H1 (cell line): Measurements from ENCODE around the gene HDAC7. TPM values are rescaled to one million over a fixed set of nuclear protein-coding genes. Genes with fewer than 3 reads are reported as not detected.

Source experiments
- CTCF ChIA-PET: fragments of 300-600 bp; sonication (Branson Sonifier 250); formaldehyde crosslinking; loops from one replicate; lab custom pipeline; 2021; ENCODE audit not compliant: partially characterized antibody; lab: Charles Lee
- POLR2A ChIA-PET: fragments of 300-600 bp; sonication (Branson Sonifier 250); formaldehyde crosslinking; loops from one replicate; lab custom pipeline; 2021; ENCODE audit warnings: inconsistent platforms; ENCODE audit not compliant: partially characterized antibody; lab: Charles Lee
- DNase-seq, 2 experiments: peaks; one replicate each; pipeline versions ENCODE4 v3.0.0 to v3.0.0-alpha.2; 2010 to 2022; ENCODE audit warnings: low spot score in 2 of 2, low read depth in 1 of 2, mixed read lengths in 1 of 2
- FAIRE-seq: peaks from 2 replicates; lab custom pipeline; 2011; peaks lifted over from hg19 to GRCh38; lab: Jason Lieb, UNC
- H2AFZ ChIP-seq: 2 replicates; pipeline ENCODE4 v1.8.1; 2012; ENCODE audit warnings: low read length, inconsistent platforms
- H2AK5ac ChIP-seq: 2 replicates; pipeline ENCODE4 v1.6.1; 2013; ENCODE audit warnings: low read depth, low read length
- H2BK120ac ChIP-seq: replicated peaks from 2 replicates; pipeline ENCODE3; 2013; ENCODE audit warnings: low read depth, low read length, inconsistent platforms
- H2BK12ac ChIP-seq: 2 replicates; pipeline ENCODE4 v1.6.1; 2013; ENCODE audit warnings: low read depth, low read length
- H2BK15ac ChIP-seq: 2 replicates; pipeline ENCODE4 v1.6.1; 2013; ENCODE audit warnings: low read length
- H2BK20ac ChIP-seq: 2 replicates; pipeline ENCODE4 v1.6.1; 2013; ENCODE audit warnings: low read length
- H2BK5ac ChIP-seq: 2 replicates; pipeline ENCODE4 v1.6.1; 2013; ENCODE audit warnings: low read depth, low read length
- H3K14ac ChIP-seq: 2 replicates; pipeline ENCODE4 v1.6.1; 2013; ENCODE audit warnings: inconsistent platforms; ENCODE audit not compliant: insufficient read length
- H3K18ac ChIP-seq: 2 replicates; pipeline ENCODE4 v1.6.1; 2013; ENCODE audit warnings: low read length; ENCODE audit errors: extremely low read depth
- H3K23ac ChIP-seq: 2 replicates; pipeline ENCODE4 v1.6.1; 2013; ENCODE audit warnings: inconsistent platforms; ENCODE audit not compliant: insufficient read length
- H3K23me2 ChIP-seq: 2 replicates; pipeline ENCODE4 v1.6.1; 2013; ENCODE audit warnings: low read depth, low read length
- H3K27ac ChIP-seq: 2 replicates; pipeline ENCODE4 v1.6.1; 2011; ENCODE audit warnings: low read depth, low read length, inconsistent platforms
- H3K27me3 ChIP-seq, 4 experiments: replicated peaks in 1 of 4; 1 replicate in 1 of 4; 2 replicates in 3 of 4; pipeline versions ENCODE4 v1.6.1 to v1.8.1; 2011 to 2013; ENCODE audit warnings: low read length in 3 of 4, mild to moderate bottlenecking in 3 of 4, inconsistent platforms in 2 of 4, mixed read lengths in 2 of 4, moderate library complexity in 1 of 4; ENCODE audit not compliant: control insufficient read depth in 3 of 4, insufficient read depth in 3 of 4; ENCODE audit errors: extremely low read depth in 1 of 4
- H3K36me3 ChIP-seq, 4 experiments: 2 replicates each; pipeline versions ENCODE4 v1.6.1 to v1.8.1; 2011 to 2013; ENCODE audit warnings: mild to moderate bottlenecking in 4 of 4, low read length in 3 of 4, moderate library complexity in 2 of 4, control low read depth in 1 of 4, inconsistent platforms in 1 of 4; ENCODE audit not compliant: insufficient read depth in 4 of 4, control insufficient read depth in 2 of 4
- H3K4ac ChIP-seq: replicated peaks from 2 replicates; pipeline ENCODE3; 2013; ENCODE audit warnings: low read length, low read depth, mixed read lengths, inconsistent platforms; ENCODE audit not compliant: insufficient read length
- H3K4me1 ChIP-seq, 4 experiments: replicated peaks in 1 of 4; 1 replicate in 1 of 4; 2 replicates in 3 of 4; pipeline versions ENCODE4 v1.6.1 to v1.8.1; 2011 to 2013; ENCODE audit warnings: low read length in 3 of 4, inconsistent platforms in 2 of 4, mixed read lengths in 1 of 4; ENCODE audit not compliant: insufficient read depth in 4 of 4, control insufficient read depth in 3 of 4
- H3K4me2 ChIP-seq, 2 experiments: 2 replicates each; pipeline versions ENCODE4 v1.6.1 to v1.8.1; 2011 to 2013; ENCODE audit warnings: low read depth in 2 of 2, low read length in 2 of 2, control low read depth in 1 of 2, inconsistent platforms in 1 of 2, mild to moderate bottlenecking in 1 of 2; ENCODE audit not compliant: insufficient read depth in 1 of 2
- H3K4me3 ChIP-seq, 4 experiments: fragments of 200-600, 300-600 bp in 1 of 4; sonication (generic), shearing (Covaris generic), sonication (Bioruptor Twin) in 1 of 4; 2 replicates each; pipeline versions ENCODE4 v1.5.1 to v1.8.1; 2011 to 2016; ENCODE audit warnings: low read length in 4 of 4, low read depth in 3 of 4, control low read depth in 2 of 4, inconsistent platforms in 2 of 4, mild to moderate bottlenecking in 2 of 4, mixed read lengths in 1 of 4, moderate library complexity in 1 of 4; ENCODE audit not compliant: insufficient read depth in 2 of 4; ENCODE audit errors: extremely low read depth in 1 of 4
- H3K56ac ChIP-seq: replicated peaks from 2 replicates; pipeline ENCODE3; 2013; ENCODE audit warnings: low read depth, mild to moderate bottlenecking, mixed read lengths, low read length, inconsistent platforms; ENCODE audit not compliant: insufficient read length
- H3K79me1 ChIP-seq: 2 replicates; pipeline ENCODE4 v1.6.1; 2013; ENCODE audit warnings: low read depth, low read length, control low read depth
- H3K79me2 ChIP-seq, 2 experiments: 2 replicates each; pipeline versions ENCODE4 v1.6.1 to v1.8.1; 2012 to 2013; ENCODE audit warnings: low read length in 2 of 2, mild to moderate bottlenecking in 2 of 2, inconsistent platforms in 1 of 2; ENCODE audit not compliant: insufficient read depth in 2 of 2, control insufficient read depth in 1 of 2
- H3K9ac ChIP-seq, 4 experiments: replicated peaks in 1 of 4; 1 replicate in 1 of 4; 2 replicates in 3 of 4; pipeline versions ENCODE4 v1.6.1 to v1.8.1; 2011 to 2013; ENCODE audit warnings: low read depth in 3 of 4, low read length in 3 of 4, control low read depth in 2 of 4, mild to moderate bottlenecking in 2 of 4, moderate library complexity in 2 of 4, inconsistent platforms in 1 of 4; ENCODE audit errors: extremely low read depth in 1 of 4
- H3K9me3 ChIP-seq, 2 experiments: 2 replicates each; pipeline versions ENCODE4 v1.6.1 to v1.8.1; 2012 to 2013; ENCODE audit warnings: mild to moderate bottlenecking in 2 of 2, moderate library complexity in 2 of 2, control low read depth in 1 of 2, inconsistent platforms in 1 of 2, low read depth in 1 of 2, low read length in 1 of 2, mixed read lengths in 1 of 2; ENCODE audit not compliant: insufficient read depth in 2 of 2
- H4K20me1 ChIP-seq, 2 experiments: replicated peaks in 1 of 2; 2 replicates each; pipeline versions ENCODE3 to v1.8.1; 2011 to 2013; ENCODE audit warnings: inconsistent platforms in 2 of 2, low read length in 2 of 2, mild to moderate bottlenecking in 1 of 2; ENCODE audit not compliant: insufficient read depth in 2 of 2, control insufficient read depth in 1 of 2
- H4K5ac ChIP-seq: 2 replicates; pipeline ENCODE4 v1.6.1; 2013; ENCODE audit warnings: low read length, low read depth, mixed read lengths, inconsistent platforms; ENCODE audit not compliant: insufficient read length
- H4K8ac ChIP-seq: 2 replicates; pipeline ENCODE4 v1.8.0; 2013; ENCODE audit warnings: mild to moderate bottlenecking, moderate library complexity, low read length, inconsistent platforms; ENCODE audit not compliant: insufficient read depth; ENCODE audit errors: extremely low read depth
- H4K91ac ChIP-seq: replicated peaks from 2 replicates; pipeline ENCODE3; 2013; ENCODE audit warnings: low read length, mixed read lengths, inconsistent platforms; ENCODE audit not compliant: insufficient read length
- POLR2AphosphoS5 ChIP-seq: IDR thresholded peaks from 2 replicates; pipeline ENCODE4 v1.6.1; 2011; ENCODE audit warnings: low read depth, low read length
- WGBS, 2 experiments: shearing (Covaris generic) in 1 of 2; methylation state at CpG; one replicate each; pipeline versions ENCODE4 v1.1.6 to v1.1.7; 2013 to 2015; ENCODE audit warnings: low lambda C conversion rate in 2 of 2, mixed read lengths in 2 of 2, inconsistent platforms in 1 of 2, low coverage in 1 of 2, missing lambda C conversion rate in 1 of 2; ENCODE audit not compliant: insufficient replicate concordance in 2 of 2, insufficient coverage in 1 of 2, insufficient read length in 1 of 2; ENCODE audit errors: extremely low coverage in 1 of 2, missing lambda C conversion rate in 1 of 2; 5-methylcytosine and 5-hydroxymethylcytosine counted together
- polyA plus RNA-seq, 7 experiments: library from polyadenylated mRNA; depleted of rRNA in 3 of 7; stranded (reverse) in 5 of 7; unstranded in 2 of 7; fragments of >200 nt in 5 of 7; fragments of 200-250 nt in 2 of 7; gene quantifications; 1 replicate in 5 of 7; 2 replicates in 1 of 7; 4 replicates in 1 of 7; pipeline versions ENCODE4 v1.2.1 to v1.2.3, GENCODE V29; 2011 to 2013; ENCODE audit warnings: missing spikeins in 2 of 7, mixed read lengths in 2 of 7
- total RNA-seq: library from RNA; stranded (reverse); fragmentation: NEBNext Ultra II Directional; extraction: Animal tissue kit (Norgen Biotek cat#: 25700); gene quantifications from 2 replicates; pipeline ENCODE4 v1.2.1, GENCODE V29; 2021
- TF ChIP-seq, protein P1 (sequence below), 3 experiments: IDR thresholded peaks; 1 replicate in 2 of 3; 2 replicates in 1 of 3; pipeline versions ENCODE4 v1.5.1 to v1.6.1; 2011; ENCODE audit warnings: low read length in 3 of 3, mild to moderate bottlenecking in 3 of 3, inconsistent platforms in 2 of 3, low read depth in 1 of 3, moderate library complexity in 1 of 3; ENCODE audit not compliant: insufficient read depth in 1 of 3; ENCODE audit errors: control extremely low read depth in 1 of 3

Gene HDAC7
- total and polyA plus RNA-seq, 2 of the 8 experiments (the other 6 are each of a cell fraction or from before 2014, with no cell fraction given): 25.5 to 84.9 TPM

DNA sequence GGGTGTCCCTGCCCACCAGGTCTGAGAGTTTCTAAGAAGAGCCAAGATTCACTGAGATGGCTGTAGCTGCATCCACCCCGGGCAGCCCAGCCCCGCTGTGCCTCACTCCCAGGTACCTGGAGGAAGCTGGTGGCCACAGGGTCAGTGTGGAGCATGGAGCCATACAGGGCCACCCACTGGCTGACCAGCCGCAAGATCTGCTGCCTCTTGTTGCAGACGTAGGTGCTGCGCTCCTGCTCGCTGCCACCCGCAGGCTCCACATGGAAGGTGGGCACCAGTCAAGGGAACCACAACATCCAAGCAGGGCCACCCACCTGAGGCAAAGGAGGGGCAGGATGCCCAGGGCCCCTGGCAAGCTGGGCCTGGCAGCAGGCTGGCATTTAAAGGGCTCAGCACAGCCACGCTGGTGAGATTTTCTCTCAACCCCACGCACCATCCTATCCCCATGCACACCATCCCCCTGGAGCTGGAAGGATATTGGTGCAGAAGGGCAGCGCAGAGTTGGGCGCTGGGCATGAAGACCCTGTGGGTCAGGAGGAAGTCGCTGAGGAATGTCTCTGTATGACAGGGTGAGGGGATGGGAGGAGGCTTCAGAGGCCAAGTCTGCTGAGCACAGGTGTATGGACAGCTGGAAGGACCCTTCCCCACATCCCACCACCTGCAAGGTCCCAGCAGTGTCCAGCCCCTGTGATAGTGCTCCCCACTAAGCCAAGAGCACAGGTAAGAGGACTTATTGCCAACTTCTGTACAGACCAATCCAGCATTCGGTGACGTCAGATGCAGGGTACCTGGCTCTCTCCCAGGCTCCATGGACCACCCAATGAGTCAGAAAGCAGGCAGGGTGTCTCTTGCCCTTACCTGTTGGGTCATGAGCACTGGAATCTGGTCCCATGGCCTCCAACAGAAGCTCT is 71.9 kb downstream of the HDAC7 start:
- Histone ChIP-seq H3K23ac (no peak overlapping the region), H2BK12ac (no peak overlapping the region), H3K4me2 (no peak overlapping the region), H2BK5ac (no peak overlapping the region; the same call in 1 of the 2 replicates), H2BK120ac (no peak overlapping the region), H4K20me1 (no peaks in the 10 kb centered on the region), H3K56ac (no peak overlapping the region), H3K36me3 (no peaks in the 10 kb centered on the region), H4K5ac (no peak overlapping the region), H3K4me3 (no peak overlapping the region), H3K27me3 (no peaks in the 10 kb centered on the region), H3K18ac (no peak overlapping the region), H4K8ac (no peak overlapping the region), H3K79me2 (no peaks in the 10 kb centered on the region), H4K91ac (no peak overlapping the region), H3K23me2 (no peaks in the 10 kb centered on the region; the same call in 1 of the 2 replicates), H3K9ac (no peak overlapping the region), H2BK15ac (no peak overlapping the region), H2BK20ac (no peak overlapping the region), H3K9me3 (no peaks in the 10 kb centered on the region), H3K4me1 (peaks cover 0 to 7% (median 2%) of the 10 kb centered on the region in 4 experiments; a peak in 3 of 7 replicates), H3K27ac (no peak overlapping the region), H2AK5ac (no peak overlapping the region), H3K79me1 (no peaks in the 10 kb centered on the region), H3K14ac (no peak overlapping the region), H2AFZ (no peak overlapping the region), H3K4ac (no peak overlapping the region)
- DNase-seq: no peak
- CTCF ChIA-PET: interaction anchor here (1.0 to 64.6 kb wide), 8 partner anchors 4 to 91 kb away, joined by 3 to 2442 read pairs (median 8); partner anchors contain the start of genes ENDOU, RAPGEF3 and SLC48A1
- no peak for TF ChIP-seq POLR2AphosphoS5
- TF ChIP-seq, protein P1, sequence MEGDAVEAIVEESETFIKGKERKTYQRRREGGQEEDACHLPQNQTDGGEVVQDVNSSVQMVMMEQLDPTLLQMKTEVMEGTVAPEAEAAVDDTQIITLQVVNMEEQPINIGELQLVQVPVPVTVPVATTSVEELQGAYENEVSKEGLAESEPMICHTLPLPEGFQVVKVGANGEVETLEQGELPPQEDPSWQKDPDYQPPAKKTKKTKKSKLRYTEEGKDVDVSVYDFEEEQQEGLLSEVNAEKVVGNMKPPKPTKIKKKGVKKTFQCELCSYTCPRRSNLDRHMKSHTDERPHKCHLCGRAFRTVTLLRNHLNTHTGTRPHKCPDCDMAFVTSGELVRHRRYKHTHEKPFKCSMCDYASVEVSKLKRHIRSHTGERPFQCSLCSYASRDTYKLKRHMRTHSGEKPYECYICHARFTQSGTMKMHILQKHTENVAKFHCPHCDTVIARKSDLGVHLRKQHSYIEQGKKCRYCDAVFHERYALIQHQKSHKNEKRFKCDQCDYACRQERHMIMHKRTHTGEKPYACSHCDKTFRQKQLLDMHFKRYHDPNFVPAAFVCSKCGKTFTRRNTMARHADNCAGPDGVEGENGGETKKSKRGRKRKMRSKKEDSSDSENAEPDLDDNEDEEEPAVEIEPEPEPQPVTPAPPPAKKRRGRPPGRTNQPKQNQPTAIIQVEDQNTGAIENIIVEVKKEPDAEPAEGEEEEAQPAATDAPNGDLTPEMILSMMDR (IDR thresholded peaks at IDR 0.05; ENCODE audit: control extremely low read depth in 1 of 3, insufficient read depth in 1 of 3, low read depth in 1 of 3, low read length in 3 of 3): peak in 1 of 3 experiments; percentile 2; a peak in 2 of 4 replicates
- WGBS, 2 experiments: 84% methylated on average over 14 of the region's 14 CpGs; no CpG with 5 or more reads in 1 of the 2 experiments
- POLR2A ChIA-PET: interaction anchor here (1.5 to 3.2 kb wide), 3 partner anchors 9 to 28 kb away, joined by 3 to 10 read pairs (median 4); partner anchors contain the start of gene RAPGEF3
- no peak for FAIRE-seq
